SK-N-SH treated with all-trans-retinoic acid at 6 μM for 48 hours (cell line): ENCODE data around the gene CPT1A.

ENCODE experiments used
- ARNTL ChIP-seq: fragments of 450-650 bp; formaldehyde crosslinking; IDR thresholded peaks from 2 replicates; pipeline ENCODE4 v1.5.0; 2020; ENCODE audit warnings: low read depth, mild to moderate bottlenecking, moderate library complexity, borderline replicate concordance
- CSRNP3 ChIP-seq: fragments of 250-450 bp; sonication (Bioruptor Pico); IDR thresholded peaks from 2 replicates; pipeline ENCODE4 v1.5.1; 2021; ENCODE audit warnings: mild to moderate bottlenecking, moderate library complexity
- PATZ1 ChIP-seq: fragments of 250-450 bp; sonication (Bioruptor Pico); IDR thresholded peaks from 2 replicates; pipeline ENCODE4 v1.8.0; 2020; ENCODE audit warnings: mild to moderate bottlenecking, moderate library complexity, borderline replicate concordance
- POU6F1 ChIP-seq: fragments of 250-450 bp; sonication (Bioruptor Pico); IDR thresholded peaks from 2 replicates; pipeline ENCODE4 v1.8.0; 2021; ENCODE audit warnings: low read depth, mild to moderate bottlenecking, moderate library complexity, borderline replicate concordance
- RARB ChIP-seq: fragments of 250-450 bp; sonication (Bioruptor Pico); IDR thresholded peaks from 2 replicates; pipeline ENCODE4 v1.8.0; 2021; ENCODE audit warnings: mild to moderate bottlenecking, moderate library complexity
- ZFP3 ChIP-seq: fragments of 250-450 bp; sonication (Bioruptor Pico); IDR thresholded peaks from 2 replicates; pipeline ENCODE4 v1.5.0; 2020; ENCODE audit warnings: mild to moderate bottlenecking, moderate library complexity
- ZFP30 ChIP-seq: fragments of 450-650 bp; formaldehyde crosslinking; IDR thresholded peaks from 2 replicates; pipeline ENCODE4 v1.5.0; 2022; ENCODE audit warnings: mild to moderate bottlenecking, moderate library complexity
- ZNF565 ChIP-seq: fragments of 450-650 bp; formaldehyde crosslinking; conservative IDR thresholded peaks from 2 replicates; pipeline ENCODE4 v1.5.0; 2020; ENCODE audit warnings: low read depth, mild to moderate bottlenecking, moderate library complexity

- TF ChIP-seq ZFP3 (CRISPR knock-in tag) (no peak), ZFP30 (CRISPR knock-in tag) (no peak), ARNTL (no peak), CSRNP3 (CRISPR knock-in tag) (no peak), PATZ1 (no peak), POU6F1 (no peak), RARB (no peak), ZNF565 (CRISPR knock-in tag) (no peak)
Measured at GRCh38 chr11:68761801-68762200, 79.9 kb downstream of the CPT1A start.
